ENCODE measurements around the gene USP8.
"Not testable (repeated sequence)": the region's sequence is repeated elsewhere in the genome, so short reads cannot be mapped to it uniquely, and the experiment has no call there.

GRCh38 chr15:50391561-50391960, 32.6 kb upstream of the USP8 start:
- not testable (repeated sequence) for TF ChIP-seq CTCF (conservative IDR thresholded peaks at IDR 0.05; ENCODE audit: low read depth, low read length); EZH2 (IDR thresholded peaks at IDR 0.05; ENCODE audit: borderline replicate concordance, low read depth, low read length, poor library complexity, severe bottlenecking)

Data from A673 (cell line).